ENCODE data around the gene GRIK4.

The GRIK4 gene

DNA sequence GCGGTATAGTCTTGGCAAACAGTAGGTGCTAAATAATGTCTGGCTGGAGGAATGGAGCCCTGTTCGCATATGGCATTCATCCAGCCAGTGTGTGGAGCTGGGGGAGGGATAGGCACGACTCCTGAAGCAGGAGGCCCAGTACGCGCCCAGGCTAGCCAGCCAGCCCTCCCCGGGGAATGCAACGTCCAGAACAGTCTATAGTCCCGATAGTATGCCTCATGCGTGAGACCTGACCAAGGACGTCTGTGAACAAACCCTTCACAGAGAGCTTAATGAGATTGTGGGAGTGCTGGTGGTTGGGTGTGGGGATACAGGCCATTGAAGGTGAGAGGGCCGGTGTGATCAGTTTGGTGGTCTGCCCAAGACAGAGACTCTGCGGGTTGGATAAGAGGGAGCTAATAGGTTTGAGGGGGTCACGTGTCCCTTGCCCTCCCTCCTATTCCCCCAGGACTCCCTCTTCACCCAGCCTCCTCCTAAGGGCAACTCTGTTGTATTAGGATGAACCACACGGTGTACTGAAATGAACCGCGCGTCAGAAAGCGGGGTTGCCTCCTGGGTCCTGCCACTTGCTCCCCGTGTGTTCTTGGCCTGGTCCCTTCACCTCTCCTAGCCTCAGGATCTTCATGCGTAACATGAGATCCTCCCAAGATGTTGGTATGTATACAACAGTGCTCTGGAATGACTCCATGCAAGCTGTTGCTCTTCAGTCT, 987 bp upstream of the GRIK4 start:
- no peak for DNase-seq (ENCODE audit: low read depth in 2 of 2)

DNA sequence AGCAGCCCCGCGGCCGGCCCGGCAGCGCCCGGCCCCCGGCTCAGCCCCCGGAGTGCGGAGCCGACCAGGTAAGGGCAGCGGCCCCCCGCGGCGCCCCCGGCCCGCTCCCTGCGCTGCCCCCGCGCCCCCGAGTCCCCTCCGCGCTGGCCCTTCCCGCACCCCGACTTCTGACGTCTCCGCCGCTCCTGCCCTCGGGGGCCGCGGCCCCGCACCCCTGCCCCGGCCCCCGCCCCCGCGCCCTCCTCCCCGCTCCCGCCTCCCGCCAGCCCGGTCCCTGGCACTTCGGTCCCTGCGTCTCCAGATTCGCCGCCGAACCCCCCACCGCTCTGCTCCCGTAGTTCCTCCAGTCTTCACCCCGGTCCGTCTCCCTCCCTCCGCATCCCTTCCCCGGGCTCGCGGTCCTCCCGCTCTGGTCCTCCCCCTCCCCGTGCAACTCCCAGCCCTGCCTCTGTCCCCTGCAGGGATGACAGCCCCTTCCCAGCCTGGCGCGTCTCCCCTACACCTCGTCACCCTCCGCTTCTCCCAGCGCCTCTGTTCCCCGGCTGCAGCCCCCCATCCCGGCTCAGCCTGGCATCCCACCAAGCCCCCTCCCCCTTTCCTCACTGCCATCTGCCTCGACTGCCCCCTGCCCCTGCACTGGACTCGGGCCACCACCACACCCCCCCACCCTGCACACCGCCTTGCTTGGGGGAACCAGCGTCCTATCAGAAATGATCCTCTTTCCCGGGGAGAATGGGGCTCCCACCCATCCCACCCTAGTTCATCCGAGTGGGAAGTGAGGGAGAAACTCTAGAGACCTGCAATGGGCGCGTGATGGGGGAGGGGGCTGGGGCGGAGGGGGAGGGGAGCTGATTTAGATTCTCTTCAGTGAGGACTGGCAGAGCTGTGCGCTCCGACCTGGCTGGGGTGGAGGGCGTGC, 531 bp downstream of the GRIK4 start:
- no peak for DNase-seq (ENCODE audit: low read depth in 2 of 2)

DNA sequence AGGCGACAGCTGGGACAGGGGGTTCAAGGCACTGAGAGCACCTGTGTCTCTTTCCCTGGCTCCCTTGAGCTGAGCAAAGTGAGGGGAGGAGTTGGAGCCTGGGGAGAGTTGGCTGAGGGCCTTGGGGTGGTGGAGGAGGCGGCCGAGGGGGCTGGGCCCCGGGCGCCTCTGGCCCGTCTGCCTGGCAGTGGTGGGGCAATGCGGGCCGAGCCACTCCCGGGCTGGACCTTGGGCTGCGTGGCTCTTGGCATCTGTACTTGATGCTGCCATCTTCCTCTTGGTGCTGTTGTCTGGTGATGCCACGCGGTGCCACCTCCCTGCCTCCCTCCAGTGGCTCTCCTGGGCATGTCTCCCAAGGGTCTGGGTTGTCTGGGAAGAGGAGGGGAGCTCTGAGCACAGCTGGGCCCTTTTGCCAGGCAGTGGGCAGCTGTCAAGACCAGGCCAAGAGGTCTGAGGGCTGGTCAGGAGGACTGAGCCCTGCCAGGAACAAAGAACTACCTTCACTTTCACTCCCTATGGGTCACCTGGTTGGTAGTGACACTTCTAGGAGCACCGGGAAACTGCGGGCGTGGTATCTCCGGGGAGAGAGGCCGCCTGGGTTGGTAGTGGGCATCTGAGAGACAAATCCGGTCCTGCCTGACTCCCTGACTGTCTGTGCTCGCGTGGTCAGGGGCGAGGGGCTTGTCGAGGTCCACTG, 1.3 kb downstream of the GRIK4 start:
- no peak for DNase-seq (ENCODE audit: low read depth in 2 of 2)

DNA sequence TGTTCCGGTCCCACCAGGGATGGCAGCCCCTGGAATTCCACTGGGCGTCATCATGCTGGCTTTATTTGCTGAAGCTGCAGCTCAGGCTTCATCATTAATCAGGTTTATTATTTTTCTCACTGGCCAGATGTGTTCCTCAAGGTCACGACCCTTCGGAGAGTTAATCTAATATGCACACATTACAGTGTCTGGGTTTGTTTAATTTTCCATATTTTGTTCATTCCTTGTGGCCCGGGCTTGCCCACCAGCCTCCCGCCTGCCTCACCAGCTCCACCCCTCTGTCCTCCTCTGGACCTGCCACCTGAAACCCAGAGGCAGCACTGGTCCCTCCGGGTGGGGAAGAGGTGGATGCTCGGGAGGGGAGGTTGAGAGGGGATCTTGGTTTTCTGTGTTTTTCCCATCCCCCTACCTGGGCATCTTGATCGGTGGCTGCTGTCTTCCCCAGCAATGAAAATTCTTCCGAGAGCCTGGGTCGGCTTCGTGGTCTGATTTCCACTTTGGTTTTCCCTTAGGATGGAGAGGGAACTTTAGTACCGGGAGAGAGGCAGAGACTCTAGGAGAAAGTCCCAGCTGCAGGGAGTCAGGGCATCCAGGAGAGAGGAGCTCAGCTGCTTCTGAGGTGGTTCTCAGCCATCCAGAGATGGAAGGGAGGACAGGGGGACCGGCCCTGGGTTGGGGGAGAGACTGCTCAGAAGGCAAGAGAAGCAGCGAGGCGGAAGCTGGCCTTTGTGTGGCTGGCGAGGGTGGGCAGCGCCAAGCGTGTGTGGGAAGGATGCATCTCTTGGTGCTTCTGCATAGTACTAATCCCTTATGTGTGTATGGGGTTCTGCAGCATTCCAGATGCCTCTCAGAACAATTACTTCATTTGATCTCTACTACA, 2.1 kb downstream of the GRIK4 start:
- DNase-seq (ENCODE audit: low read depth in 2 of 2) = no peak

DNA sequence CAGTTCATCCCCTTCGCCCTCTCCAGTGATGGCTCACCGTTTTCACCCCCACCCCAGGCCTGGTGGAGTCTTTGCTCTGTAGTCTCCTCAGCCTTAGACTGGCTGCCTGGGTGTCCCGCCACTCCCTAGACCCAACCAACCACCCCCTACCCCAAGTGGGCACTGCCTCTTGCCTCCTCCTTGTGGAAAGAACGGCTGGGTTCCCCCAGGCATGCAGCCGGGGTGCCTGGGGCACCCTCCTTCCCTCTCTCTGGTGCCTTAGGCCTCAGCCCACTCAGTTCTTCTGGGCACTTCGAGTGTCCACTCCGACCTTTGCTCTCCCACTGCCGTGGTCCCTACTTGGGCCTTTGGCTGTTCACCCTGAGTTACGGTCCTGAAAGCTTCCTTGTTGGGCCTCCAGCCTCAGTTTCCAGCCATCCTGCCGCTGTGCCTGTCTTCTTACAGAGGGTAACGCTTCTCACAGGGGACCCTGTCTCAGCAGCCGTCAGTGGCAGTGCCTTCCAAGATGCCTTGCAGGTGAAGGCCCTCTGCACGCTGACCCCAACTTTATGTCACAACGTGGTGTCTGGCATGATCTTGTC, 3.1 kb downstream of the GRIK4 start:
- no peak for DNase-seq (ENCODE audit: low read depth in 2 of 2)

DNA sequence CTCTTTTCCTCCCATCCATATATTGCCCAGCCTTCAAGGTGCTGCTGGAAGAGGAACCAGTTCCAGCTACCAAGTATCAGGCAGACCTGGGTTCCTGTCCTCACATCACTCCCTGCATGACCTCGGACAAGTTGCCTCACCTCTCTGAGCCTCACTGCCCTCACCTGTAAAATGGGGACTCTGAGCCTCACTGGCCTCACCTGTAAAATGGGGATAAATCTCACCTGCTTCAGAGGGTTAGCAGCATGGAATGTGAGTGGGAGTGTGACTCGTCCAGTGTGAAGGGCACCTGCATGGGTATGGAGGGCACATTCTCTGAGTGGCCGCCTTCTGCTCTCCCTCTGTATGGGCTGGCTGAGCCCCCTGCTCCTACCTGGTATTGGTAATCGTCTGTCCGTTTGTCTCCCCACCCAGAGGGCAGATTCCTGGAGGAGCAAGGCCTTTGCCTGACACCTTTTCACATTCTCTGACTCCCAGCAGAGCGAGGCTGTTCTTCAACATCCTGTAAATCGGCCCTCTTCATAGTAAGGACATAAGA, 3.7 kb downstream of the GRIK4 start:
- no peak for DNase-seq (ENCODE audit: low read depth in 2 of 2)

DNA sequence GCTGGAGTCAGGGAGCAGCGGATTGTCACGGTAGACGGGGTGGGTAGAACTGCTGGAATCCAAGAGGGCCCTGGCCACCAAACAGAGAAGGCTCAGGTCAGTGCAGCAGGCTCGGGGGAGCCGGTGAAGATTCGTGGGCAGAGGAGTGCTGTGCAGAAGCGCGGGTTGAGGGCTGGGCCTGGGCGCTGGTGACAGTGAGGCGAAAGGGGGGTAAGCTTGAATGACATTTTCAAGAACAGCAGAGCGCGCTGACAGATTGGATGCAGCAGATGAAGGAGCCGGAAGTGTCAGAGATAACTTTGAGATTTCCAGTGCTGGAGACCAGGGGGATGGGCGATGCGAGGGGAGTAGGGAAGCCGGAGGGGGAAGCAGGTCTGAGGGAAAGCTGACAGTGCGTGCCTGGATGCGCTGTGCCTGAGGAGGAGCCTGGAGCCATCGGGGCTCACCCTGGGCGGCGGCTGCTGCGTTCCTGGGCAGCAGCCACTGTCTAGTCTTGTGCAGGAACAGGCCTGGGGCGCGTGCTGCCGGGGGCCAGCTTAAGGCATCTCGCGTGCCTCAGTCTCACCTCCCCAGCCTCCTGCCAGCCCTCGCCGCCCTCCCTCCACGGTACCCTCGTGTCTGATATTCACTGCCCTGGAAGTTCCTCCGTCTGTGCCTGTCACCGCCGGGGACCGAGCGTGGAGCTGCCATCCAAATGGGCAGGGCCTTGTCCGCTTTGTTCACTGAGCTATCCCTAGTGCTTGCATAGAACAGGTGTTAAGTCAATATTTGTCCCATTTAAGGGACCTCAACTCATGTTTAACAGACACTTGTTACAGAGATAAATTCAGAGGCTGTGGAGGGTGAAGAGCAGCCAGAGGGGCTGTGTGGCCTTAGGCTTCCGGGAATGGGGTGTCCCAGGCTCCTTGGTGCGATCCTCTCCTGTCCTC, 5.2 kb downstream of the GRIK4 start:
- no peak for DNase-seq (ENCODE audit: low read depth in 2 of 2)

DNA sequence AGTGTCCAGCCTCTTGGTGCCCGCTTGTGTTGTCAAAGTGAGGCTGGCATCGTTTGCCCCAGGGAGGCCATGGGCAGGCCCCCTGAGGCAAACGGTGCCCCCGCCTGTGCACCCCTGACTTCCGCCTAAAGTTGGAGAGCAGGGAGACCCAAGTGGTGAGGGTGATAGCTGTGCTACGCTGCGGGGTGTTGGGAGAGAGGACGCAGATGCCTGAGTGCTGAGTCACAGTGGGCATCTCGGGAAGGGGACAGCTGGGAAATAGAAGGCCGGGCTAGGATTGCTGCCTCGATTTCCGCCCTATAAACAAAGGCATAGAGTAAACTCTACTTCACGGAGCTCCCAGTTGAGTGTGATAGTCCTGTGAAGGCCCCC, 5.8 kb downstream of the GRIK4 start:
- no peak for DNase-seq (ENCODE audit: low read depth in 2 of 2)

DNA sequence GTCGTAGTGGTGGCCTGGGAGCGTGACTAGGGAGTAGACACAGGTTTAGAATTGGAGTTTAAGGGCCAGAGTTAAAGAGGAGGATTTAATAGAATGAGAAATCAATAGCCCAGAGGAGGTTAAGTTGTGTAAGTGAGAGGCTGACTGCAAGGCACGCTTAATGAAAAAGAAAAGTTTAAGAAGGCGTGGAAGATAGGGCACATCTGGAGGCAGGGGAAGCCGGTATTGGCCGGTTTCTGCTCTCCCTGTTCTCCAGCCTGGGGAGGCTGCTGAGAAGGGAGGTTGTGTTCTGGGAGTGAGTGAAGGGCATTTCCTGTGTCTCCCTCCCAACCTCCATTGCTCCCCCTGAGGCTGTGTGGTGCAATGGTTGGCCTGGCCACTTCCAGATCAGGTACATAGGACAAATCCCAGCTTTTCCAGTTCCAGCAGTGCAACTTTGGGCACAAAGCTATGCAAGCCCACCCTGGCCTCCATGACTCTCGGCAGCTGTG, 6.3 kb downstream of the GRIK4 start:
- DNase-seq (ENCODE audit: low read depth in 2 of 2) = no peak

DNA sequence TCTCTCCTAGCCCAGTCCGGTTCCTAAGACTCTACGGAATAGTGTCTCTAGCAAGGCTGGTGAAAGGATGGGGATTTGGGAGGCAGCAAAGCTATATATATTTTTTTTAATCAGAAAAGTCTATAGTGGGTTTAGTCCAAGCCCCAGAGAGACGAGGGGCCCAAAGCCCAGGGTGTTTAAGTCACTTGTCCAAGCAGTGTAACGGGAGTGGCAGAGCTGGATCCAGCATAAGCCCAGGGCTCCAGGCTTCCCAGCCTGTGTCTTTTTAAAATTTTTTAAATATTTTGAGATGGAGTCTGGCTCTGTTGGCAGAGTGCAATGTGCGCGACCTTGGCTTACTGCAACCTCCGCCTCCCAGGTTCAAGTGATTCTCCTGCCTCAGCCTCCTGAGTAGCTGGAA, 6.8 kb downstream of the GRIK4 start:
- DNase-seq (ENCODE audit: low read depth in 2 of 2) = no peak

DNA sequence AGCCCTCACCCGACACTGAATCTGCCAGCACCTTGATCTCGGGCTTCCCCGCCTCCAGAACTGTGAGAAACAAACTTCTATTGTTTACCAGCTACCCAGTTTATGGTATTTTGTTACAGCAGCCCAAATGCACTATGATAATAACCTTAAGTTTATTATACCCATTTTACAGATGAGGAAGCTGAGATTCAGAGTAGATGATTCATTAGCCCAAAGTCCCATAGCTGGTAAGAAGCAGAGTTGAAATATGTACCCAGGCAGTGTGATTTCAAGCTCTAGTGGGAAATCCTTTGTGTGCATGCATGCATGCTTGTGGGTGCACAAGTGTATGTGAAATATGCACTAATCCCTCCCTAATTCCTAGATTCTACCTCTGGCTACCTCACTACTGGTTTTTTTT, 7.9 kb downstream of the GRIK4 start:
- no peak for DNase-seq (ENCODE audit: low read depth in 2 of 2)

DNA sequence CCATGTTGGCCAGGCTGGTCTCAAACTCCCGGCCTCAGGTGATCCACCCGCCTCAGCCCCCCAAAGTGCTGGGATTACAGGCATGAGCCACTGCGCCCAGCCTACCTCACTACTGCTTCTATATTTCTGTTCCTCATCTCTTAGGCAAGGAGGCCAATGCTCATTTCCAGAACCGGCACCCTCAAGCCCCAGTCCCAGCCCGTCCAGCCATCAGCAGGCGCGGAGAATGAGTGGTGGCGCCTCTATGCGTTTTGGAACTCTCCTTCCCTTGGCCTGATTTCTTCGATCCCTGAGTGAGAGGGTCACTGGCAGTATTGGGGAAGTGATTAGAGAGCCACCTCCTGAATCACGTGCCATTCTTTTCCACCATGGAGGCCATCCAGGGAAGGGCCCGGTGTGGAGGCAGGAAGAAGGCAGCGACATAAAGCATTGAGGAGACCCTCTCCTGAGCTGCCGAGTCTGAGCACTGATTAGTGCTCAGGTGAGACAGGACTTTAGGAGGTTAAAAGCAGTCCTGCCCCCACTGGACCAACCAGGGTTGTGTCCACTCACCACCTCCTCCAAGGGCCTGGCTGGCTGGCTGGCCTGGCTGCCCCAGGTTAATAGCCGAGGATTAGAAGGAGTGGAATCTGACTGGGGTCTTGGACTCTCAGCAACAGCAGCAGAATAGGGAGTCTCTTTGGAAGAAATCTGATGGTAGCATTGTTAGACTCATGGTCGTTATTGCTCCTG, 8.7 kb downstream of the GRIK4 start:
- DNase-seq (ENCODE audit: low read depth in 2 of 2) = no peak

DNA sequence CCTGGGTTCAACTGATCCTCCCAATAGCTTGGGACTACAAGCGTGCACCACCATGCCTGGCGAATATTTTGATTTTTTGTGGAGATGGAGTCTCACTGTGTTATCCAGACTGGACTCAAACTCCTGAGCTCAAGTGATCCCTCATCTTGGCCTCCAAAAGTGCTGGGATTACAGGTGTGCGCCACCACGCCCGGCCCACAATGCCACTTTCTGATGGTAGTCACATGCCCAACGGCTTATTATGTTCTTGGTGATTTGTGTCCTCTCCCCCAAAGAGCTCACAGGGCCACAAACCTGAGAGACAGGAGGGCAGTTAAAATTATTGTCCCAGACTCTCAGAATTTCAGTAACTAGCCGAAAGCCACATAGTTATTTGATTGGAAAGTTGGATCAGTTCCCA, 9.6 kb downstream of the GRIK4 start:
- no peak for DNase-seq (ENCODE audit: low read depth in 2 of 2)

DNA sequence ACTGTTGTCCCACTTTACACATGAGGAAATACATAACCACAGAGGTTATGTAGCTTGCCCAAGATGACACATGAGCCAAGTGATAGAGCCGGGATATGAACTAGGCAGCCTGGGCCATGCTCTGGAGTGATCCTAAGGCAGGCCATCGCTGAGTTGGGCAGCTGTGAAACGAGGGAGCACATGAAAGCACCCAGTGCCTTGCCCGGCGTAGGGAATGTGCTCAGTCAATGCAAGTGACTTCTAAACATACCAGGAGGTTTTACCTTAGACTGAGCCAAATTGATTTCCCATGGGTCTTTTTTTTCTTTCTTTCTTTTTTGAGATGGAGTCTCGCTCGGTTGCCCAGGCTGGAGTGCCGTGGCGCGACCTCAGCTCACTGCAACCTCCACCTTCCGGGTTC, 10.5 kb downstream of the GRIK4 start:
- no peak for DNase-seq (ENCODE audit: low read depth in 2 of 2)

DNA sequence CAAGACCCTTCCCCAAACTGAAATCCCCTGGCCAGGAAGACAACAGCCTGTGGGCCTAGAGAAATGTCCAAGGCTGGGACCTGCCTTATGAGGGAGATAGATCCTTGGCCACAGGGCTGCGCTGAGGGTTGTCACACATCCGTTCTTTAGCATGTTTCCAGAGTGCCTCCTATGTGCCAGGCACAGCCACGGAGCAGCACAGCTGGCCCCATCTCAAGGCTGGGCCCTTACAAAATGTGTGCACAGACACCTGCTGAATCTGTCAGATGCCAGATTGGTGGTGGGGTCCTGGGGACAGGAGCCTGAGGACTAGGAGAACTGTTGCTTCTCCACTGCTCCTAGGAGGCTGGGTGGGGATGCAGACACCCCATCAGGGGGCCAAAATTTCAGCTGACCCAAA, 11.2 kb downstream of the GRIK4 start:
- no peak for DNase-seq (ENCODE audit: low read depth in 2 of 2)

DNA sequence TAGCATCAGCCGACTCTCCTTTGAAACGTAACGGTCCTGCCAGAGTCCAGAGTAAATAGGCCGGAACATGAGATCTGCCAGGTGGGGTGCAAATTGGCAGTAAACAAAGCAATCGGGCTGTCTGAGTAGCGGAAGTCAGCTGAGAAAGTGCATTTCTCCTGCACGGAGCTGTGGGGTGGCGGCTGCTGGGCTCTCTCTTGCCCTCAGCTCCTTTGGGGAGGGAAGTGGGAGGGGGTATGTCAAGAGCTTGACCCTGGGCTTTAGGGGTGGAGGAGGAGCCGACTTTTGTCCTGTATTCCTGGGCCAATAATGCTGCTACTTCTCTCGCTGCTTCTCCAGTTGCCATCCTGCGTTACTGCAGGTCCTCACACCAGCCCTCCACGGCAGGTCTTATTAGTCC, 11.6 kb downstream of the GRIK4 start:
- no peak for DNase-seq (ENCODE audit: low read depth in 2 of 2)

DNA sequence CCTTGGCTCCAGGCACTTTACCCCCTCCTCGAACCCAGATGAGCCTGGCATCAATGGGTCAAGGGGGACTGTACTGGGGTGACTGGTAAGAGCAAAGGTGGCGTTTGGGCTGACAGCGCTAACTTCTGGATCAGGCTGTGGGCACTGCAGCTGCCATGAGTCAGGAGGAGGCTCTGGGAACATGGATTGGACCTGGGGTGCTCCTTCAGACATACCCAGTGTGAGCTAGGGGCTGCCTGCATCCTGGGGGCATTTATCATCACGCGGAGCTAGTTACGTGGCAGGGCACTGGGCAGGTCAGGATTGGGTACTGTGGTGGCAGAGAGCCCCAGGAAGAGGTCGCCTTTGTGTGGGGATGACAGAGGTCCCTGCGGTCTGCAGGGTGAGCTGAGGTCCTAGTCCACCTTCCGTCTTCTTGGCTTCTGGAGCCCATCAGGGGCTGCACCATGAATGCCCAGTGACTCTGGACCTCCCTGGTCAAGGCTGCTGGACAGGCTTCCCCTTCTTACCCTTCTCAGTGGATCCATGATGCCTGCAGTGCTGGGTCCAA, 13.1 kb downstream of the GRIK4 start:
- no peak for DNase-seq (ENCODE audit: low read depth in 2 of 2)

DNA sequence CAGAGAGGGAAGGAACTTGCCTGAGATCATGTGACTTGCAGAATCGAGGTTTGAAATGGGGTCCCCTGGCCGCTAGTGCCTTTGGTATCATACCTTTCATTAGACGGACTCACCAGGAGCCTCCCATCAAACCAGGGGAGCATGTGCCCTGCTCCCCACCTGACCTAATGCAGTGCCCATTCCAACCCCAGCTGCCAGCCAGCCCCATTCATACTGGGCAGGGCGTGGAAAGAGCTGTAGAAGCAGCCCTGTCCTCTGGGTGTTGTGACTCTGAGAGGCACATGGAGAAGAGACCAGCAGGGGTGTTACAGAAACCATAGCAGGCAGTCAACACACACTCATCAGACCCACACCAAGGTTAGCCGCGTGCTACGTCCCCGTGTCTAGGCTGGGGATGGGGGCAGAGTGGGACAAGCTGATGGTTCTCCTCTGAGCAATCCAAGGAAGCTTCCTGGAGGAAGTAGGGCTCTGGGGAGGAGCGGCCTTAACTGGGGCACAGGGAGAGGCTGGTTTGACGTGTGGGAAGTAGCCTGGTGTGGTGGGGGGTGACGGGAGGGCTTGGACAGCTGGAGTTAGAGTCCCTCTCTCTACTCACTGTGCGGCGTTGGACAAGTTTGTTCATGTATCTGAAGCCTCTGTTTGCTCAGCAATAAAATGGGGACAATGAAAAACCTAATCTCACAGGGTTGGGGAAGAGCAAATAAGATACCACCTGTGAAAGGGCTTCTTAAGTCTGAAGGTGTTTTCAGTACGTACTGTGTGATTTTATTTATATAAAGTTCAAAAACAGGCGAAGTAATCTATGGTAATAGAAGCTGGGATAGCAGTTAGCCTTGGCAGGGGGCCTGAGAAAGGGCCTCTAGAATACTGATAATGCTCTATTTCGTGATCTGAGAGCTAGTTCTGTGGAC, 14.0 kb downstream of the GRIK4 start:
- DNase-seq (ENCODE audit: low read depth in 2 of 2) = no peak

Data from stimulated activated CD8-positive, alpha-beta memory T cell treated with anti-CD3 and anti-CD28 coated beads, Interleukin-2, amount 100 ng/mL, for 48 hours (primary cell).